ENCODE measurements around the gene NSMF. TPM values are rescaled to one million over a fixed set of nuclear protein-coding genes. Genes with fewer than 3 reads are reported as not detected.

NSMF gene
- total and polyA plus RNA-seq, 10 of the 15 experiments (the other 5 are each of a cell fraction or from before 2014, with no cell fraction given), result 0.13 to 44.3 (median 13.4) TPM

- Histone ChIP-seq H3K4me3 (no peak overlapping the region), H2AFZ (ENCODE audit: control insufficient read depth, low read depth, low read length) (no peak overlapping the region), H3K27me3 (replicated peaks in 1 of 2; ENCODE audit: control insufficient read depth in 2 of 2, insufficient read depth in 2 of 2, low read length in 1 of 2) (no peaks in the 10 kb centered on the region), H3K4me1 (ENCODE audit: control insufficient read depth, insufficient read depth, low read length) (no peaks in the 10 kb centered on the region), H3K9ac (ENCODE audit: control insufficient read depth, insufficient read depth, low read length) (no peak overlapping the region), H3K4me2 (ENCODE audit: control insufficient read depth, insufficient read depth) (no peak overlapping the region), H3K9me3 (replicated peaks; ENCODE audit: control insufficient read depth, insufficient read depth, low read length) (no peaks in the 10 kb centered on the region; the same call in 2 of the 3 replicates), H3K79me2 (ENCODE audit: control insufficient read depth, insufficient read depth, low read length) (no peaks in the 10 kb centered on the region), H3K27ac (ENCODE audit: control insufficient read depth, insufficient read depth) (no peak overlapping the region), H4K20me1 (ENCODE audit: control insufficient read depth, insufficient read depth) (no peaks in the 10 kb centered on the region), H3K36me3 (ENCODE audit: control insufficient read depth in 2 of 2, insufficient read depth in 2 of 2, low read length in 1 of 2) (no peaks in the 10 kb centered on the region)
- no TSS peak for BruUV-seq (replicated peaks)
- ATAC-seq, result no peak
- no peak for FAIRE-seq
- no peak for DNase-seq (ENCODE audit: low read depth, low spot score)
- ChIA-PET CTCF (no interaction called here), RAD21 (ENCODE audit: unreplicated experiment) (no interaction called here), SMC1A (ENCODE audit: uncharacterized antibody, unreplicated experiment) (no interaction called here), POLR2A (no interaction called here)
- TF ChIP-seq ZNF687 (IDR thresholded peaks at IDR 0.05), result no peak
- TF ChIP-seq MYC (IDR thresholded peaks at IDR 0.05; ENCODE audit: insufficient read depth, insufficient read length, insufficient replicate concordance, low read length, severe bottlenecking), result no peak
- TF ChIP-seq, protein P1, sequence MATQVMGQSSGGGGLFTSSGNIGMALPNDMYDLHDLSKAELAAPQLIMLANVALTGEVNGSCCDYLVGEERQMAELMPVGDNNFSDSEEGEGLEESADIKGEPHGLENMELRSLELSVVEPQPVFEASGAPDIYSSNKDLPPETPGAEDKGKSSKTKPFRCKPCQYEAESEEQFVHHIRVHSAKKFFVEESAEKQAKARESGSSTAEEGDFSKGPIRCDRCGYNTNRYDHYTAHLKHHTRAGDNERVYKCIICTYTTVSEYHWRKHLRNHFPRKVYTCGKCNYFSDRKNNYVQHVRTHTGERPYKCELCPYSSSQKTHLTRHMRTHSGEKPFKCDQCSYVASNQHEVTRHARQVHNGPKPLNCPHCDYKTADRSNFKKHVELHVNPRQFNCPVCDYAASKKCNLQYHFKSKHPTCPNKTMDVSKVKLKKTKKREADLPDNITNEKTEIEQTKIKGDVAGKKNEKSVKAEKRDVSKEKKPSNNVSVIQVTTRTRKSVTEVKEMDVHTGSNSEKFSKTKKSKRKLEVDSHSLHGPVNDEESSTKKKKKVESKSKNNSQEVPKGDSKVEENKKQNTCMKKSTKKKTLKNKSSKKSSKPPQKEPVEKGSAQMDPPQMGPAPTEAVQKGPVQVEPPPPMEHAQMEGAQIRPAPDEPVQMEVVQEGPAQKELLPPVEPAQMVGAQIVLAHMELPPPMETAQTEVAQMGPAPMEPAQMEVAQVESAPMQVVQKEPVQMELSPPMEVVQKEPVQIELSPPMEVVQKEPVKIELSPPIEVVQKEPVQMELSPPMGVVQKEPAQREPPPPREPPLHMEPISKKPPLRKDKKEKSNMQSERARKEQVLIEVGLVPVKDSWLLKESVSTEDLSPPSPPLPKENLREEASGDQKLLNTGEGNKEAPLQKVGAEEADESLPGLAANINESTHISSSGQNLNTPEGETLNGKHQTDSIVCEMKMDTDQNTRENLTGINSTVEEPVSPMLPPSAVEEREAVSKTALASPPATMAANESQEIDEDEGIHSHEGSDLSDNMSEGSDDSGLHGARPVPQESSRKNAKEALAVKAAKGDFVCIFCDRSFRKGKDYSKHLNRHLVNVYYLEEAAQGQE (IDR thresholded peaks at IDR 0.05; ENCODE audit: low read depth, low read length), result no peak
- TF ChIP-seq HDAC6 (IDR thresholded peaks at IDR 0.05; ENCODE audit: unreplicated experiment), result no peak
- intact Hi-C loops (cut with micrococcal nuclease; ENCODE audit: unreplicated experiment) (no loop called here), in situ Hi-C loops (cut with MboI) (no loop called here)
- 57% methylated on average over 36 of the region's 36 CpGs for WGBS (ENCODE audit: insufficient coverage, insufficient replicate concordance, low lambda C conversion rate, missing lambda C conversion rate)
These were observed 40.9 kb upstream of the NSMF start for GRCh38 chr9:137499858-137500661.
